A673 (cell line): ENCODE measurements around the gene GRPR. TPM values are rescaled to one million over a fixed set of nuclear protein-coding genes. Genes with fewer than 3 reads are reported as not detected.

Experiments used
- BruUV-seq: library from RNA; stranded (reverse); fragments of 400-500 nt; replicated peaks from 2 replicates; lab custom pipeline; 2021; lab: Mats Ljungman, UMichigan
- CTCF ChIA-PET: fragments of 300-600 bp; sonication (Branson Sonifier 250); formaldehyde crosslinking; loops from one replicate; lab custom pipeline; 2022; ENCODE audit warnings: antibody characterized with exemption; lab: Charles Lee
- POLR2A ChIA-PET: fragments of 300-600 bp; sonication (Branson Sonifier 250); formaldehyde crosslinking; loops from one replicate; lab custom pipeline; 2022; ENCODE audit warnings: antibody characterized with exemption; ENCODE audit not compliant: low non-redundant PET; lab: Charles Lee
- DNase-seq: peaks from one replicate; pipeline ENCODE4 v3.0.0-alpha.2; 2015; ENCODE audit warnings: low spot score
- H3K27ac ChIP-seq: fragments of 200-600 bp; sonication (generic); 2 replicates; pipeline ENCODE4 v1.5.1; 2016; ENCODE audit warnings: mixed run types, low read depth, mild to moderate bottlenecking, mixed read lengths, antibody characterized with exemption, low read length; ENCODE audit not compliant: poor library complexity, severe bottlenecking
- H3K27me3 ChIP-seq: fragments of 200-600 bp; sonication (generic); replicated peaks from 2 replicates; pipeline ENCODE4 v1.6.1; 2017; ENCODE audit warnings: mixed run types, low read depth, mild to moderate bottlenecking, mixed read lengths, antibody characterized with exemption, low read length; ENCODE audit not compliant: insufficient read depth, poor library complexity
- H3K36me3 ChIP-seq: fragments of 200-600 bp; sonication (generic); 2 replicates; pipeline ENCODE4 v1.6.1; 2016; ENCODE audit warnings: mixed run types, mild to moderate bottlenecking, mixed read lengths, antibody characterized with exemption, low read length; ENCODE audit not compliant: insufficient read depth, poor library complexity, severe bottlenecking
- H3K4me1 ChIP-seq: fragments of 200-600 bp; sonication (generic); 2 replicates; pipeline ENCODE4 v1.6.1; 2017; ENCODE audit warnings: mixed run types, mild to moderate bottlenecking, mixed read lengths, antibody characterized with exemption, low read length; ENCODE audit not compliant: insufficient read depth, poor library complexity, severe bottlenecking
- H3K4me3 ChIP-seq: fragments of 200-600 bp; sonication (generic); 2 replicates; pipeline ENCODE4 v1.5.1; 2016; ENCODE audit warnings: low read depth, mixed run types, mild to moderate bottlenecking, mixed read lengths, low read length; ENCODE audit not compliant: poor library complexity, severe bottlenecking
- H3K9me3 ChIP-seq: fragments of 200-600 bp; sonication (generic); 2 replicates; pipeline ENCODE4 v1.6.1; 2016; ENCODE audit warnings: mixed run types, low read depth, mild to moderate bottlenecking, mixed read lengths, antibody characterized with exemption, low read length; ENCODE audit not compliant: poor library complexity, severe bottlenecking
- CTCF ChIP-seq: fragments of 300-800, 200-600 bp; sonication (generic); conservative IDR thresholded peaks from 2 replicates; pipeline ENCODE4 v1.5.1; 2017; ENCODE audit warnings: low read depth, mild to moderate bottlenecking, antibody characterized with exemption, low read length, moderate library complexity, mixed read lengths
- EZH2 ChIP-seq: fragments of 200-600 bp; sonication (generic); IDR thresholded peaks from 2 replicates; pipeline ENCODE4 v1.6.1; 2017; ENCODE audit warnings: borderline replicate concordance, low read depth, mild to moderate bottlenecking, mixed read lengths, antibody characterized with exemption, low read length; ENCODE audit not compliant: poor library complexity, severe bottlenecking
- intact Hi-C: fragments of 100-400 bp; cut with micrococcal nuclease; formaldehyde crosslinking; loops from one replicate; pipeline ENCODE4 v1.10.0; 2022; ENCODE audit not compliant: unreplicated experiment
- total RNA-seq: library from RNA; stranded (reverse); gene quantifications from 2 replicates; pipeline ENCODE4 v1.2.3, GENCODE V29; 2021

The GRPR gene
- total RNA-seq, 1 experiment from 2014 or later = 1.2 TPM

GRCh38 chrX:16187024-16187760 is 63.8 kb downstream of the GRPR start:
- POLR2A ChIA-PET = no interaction called here
- Histone ChIP-seq H3K27ac (no peak overlapping the region), H3K4me3 (no peak overlapping the region), H3K9me3 (no peaks in the 10 kb centered on the region), H3K36me3 (no peaks in the 10 kb centered on the region), H3K4me1 (no peaks in the 10 kb centered on the region), H3K27me3 (no peaks in the 10 kb centered on the region)
- no peak for DNase-seq
- intact Hi-C loops = no loop called here
- CTCF ChIA-PET = no interaction called here
- no TSS peak for BruUV-seq
- TF ChIP-seq CTCF (no peak), EZH2 (no peak)

DNA sequence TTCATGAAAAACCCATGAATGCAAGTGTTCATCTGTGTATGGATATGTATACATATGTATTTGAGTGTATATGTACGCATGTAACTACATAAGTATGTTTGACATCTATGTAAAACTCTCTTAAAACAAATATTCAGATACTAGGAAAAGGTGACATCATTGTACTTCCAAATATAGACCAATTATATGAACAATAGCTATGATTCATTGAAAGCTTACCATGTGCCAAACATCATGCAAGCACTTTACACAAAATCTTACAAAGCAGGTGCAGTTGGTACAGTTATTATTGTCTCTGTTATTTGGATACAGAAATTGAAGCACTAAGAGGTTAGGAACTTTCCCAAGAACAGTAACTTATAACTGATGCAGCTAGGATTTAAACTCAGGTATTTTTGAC is 65.3 kb downstream of the GRPR start:
- no peaks in the 10 kb centered on the region for H3K4me1 ChIP-seq
- H3K9me3 ChIP-seq = no peaks in the 10 kb centered on the region
- ChIA-PET CTCF (no interaction called here), POLR2A (no interaction called here)
- no peak for DNase-seq
- no peak overlapping the region for H3K4me3 ChIP-seq
- no peaks in the 10 kb centered on the region for H3K36me3 ChIP-seq
- no TSS peak for BruUV-seq
- no peaks in the 10 kb centered on the region for H3K27me3 ChIP-seq
- no peak for TF ChIP-seq EZH2
- no peak for TF ChIP-seq CTCF
- intact Hi-C loops = no loop called here
- H3K27ac ChIP-seq = no peak overlapping the region

DNA sequence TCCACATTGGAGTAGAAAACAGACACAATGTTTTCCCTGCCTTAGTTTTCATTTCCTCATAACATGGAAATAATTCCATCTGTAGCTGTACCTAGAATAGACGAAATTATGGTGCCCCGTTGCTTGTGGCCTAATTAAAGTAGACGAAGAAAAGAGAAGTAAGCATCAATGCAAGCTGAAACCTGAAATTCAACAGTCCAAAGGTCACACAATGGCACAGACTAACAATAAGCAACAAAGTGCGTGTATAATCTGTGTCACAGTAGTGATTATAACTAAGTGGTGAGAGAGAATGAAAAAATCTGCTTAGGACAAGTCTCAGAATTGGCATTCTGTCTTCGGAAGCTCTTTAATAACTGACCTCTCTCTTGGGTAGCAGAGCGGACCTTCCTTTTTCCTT is 68.2 kb downstream of the GRPR start:
- no peaks in the 10 kb centered on the region for H3K9me3 ChIP-seq
- no peaks in the 10 kb centered on the region for H3K4me1 ChIP-seq
- DNase-seq = no peak
- CTCF ChIA-PET = no interaction called here
- no peaks in the 10 kb centered on the region for H3K27me3 ChIP-seq
- BruUV-seq = no TSS peak
- no peaks in the 10 kb centered on the region for H3K36me3 ChIP-seq
- POLR2A ChIA-PET = no interaction called here
- intact Hi-C loops = no loop called here
- H3K4me3 ChIP-seq = no peak overlapping the region
- no peak overlapping the region for H3K27ac ChIP-seq
- TF ChIP-seq CTCF = no peak
- no peak for TF ChIP-seq EZH2
